Stomach (tissue), 9 donors: Measurements from ENCODE around the gene RNF44. TPM values are rescaled to one million over a fixed set of nuclear protein-coding genes. Genes with fewer than 3 reads are reported as not detected.

Experiments used
- DNase-seq, 2 donors: peaks; one replicate each; pipeline versions ENCODE4 v3.0.0 to v3.0.0-alpha.2; 2013 to 2019
- H3K27ac ChIP-seq, 5 donors: fragments of 200-600 bp in 4 of 5; sonication (generic) in 4 of 5; one replicate each; pipeline ENCODE4 v1.5.1; 2013 to 2019; ENCODE audit warnings: mild to moderate bottlenecking in 1 of 5, moderate library complexity in 1 of 5
- H3K27me3 ChIP-seq, 3 donors: fragments of 200-600 bp; sonication (generic); one replicate each; pipeline ENCODE4 v1.5.1; 2017 to 2019; ENCODE audit warnings: mixed run types in 1 of 3
- H3K36me3 ChIP-seq, 4 donors: fragments of 200-600 bp; sonication (generic); 1 replicate in 3 of 4; 2 replicates in 1 of 4; pipeline ENCODE4 v1.5.1; 2016 to 2019
- H3K4me1 ChIP-seq, 4 donors: fragments of 200-600 bp; sonication (generic); one replicate each; pipeline ENCODE4 v1.5.1; 2016 to 2019
- H3K4me3 ChIP-seq, 4 donors: fragments of 200-600 bp; sonication (generic) in 3 of 4; one replicate each; pipeline ENCODE4 v1.5.1; 2016 to 2019; ENCODE audit warnings: mild to moderate bottlenecking in 1 of 4
- H3K9me3 ChIP-seq, 4 donors: fragments of 200-600 bp; sonication (generic); one replicate each; pipeline ENCODE4 v1.5.1; 2016 to 2019
- CTCF ChIP-seq, 7 experiments: fragments of 450-650 bp in 4 of 7; fragments of 200-600 bp in 3 of 7; sonication (generic) in 3 of 7; IDR thresholded peaks; one replicate each; pipeline ENCODE4 v1.5.1; 2016 to 2019; ENCODE audit warnings: antibody characterized with exemption in 7 of 7, control low read depth in 2 of 7, mild to moderate bottlenecking in 1 of 7
- EP300 ChIP-seq: sonication (generic); formaldehyde crosslinking; IDR thresholded peaks from one replicate; pipeline ENCODE4 v1.6.1; 2017; ENCODE audit warnings: antibody characterized with exemption
- POLR2A ChIP-seq, 4 donors: fragments of 450-650 bp; IDR thresholded peaks; one replicate each; pipeline ENCODE4 v1.6.1; 2016; ENCODE audit warnings: antibody characterized with exemption in 4 of 4, control low read depth in 2 of 4, mild to moderate bottlenecking in 1 of 4, moderate library complexity in 1 of 4
- POLR2AphosphoS5 ChIP-seq, 3 donors: sonication (generic); formaldehyde crosslinking; IDR thresholded peaks; one replicate each; pipeline ENCODE4 v1.6.1; 2016; ENCODE audit warnings: antibody characterized with exemption in 3 of 3
- WGBS, 5 donors: extraction: QIAGEN DNeasy Blood & Tissue Kit in 3 of 5; methylation state at CpG; one replicate each; pipeline versions ENCODE4 v1.1.5 to v1.1.7; 2013 to 2018; 5-methylcytosine and 5-hydroxymethylcytosine counted together
- intact Hi-C: fragments of 100-400 bp; cut with DNase I; formaldehyde crosslinking; loops from one replicate; pipeline ENCODE4 v1.15.1; 2023; ENCODE audit warnings: low total_unique reads
- polyA plus RNA-seq, 3 donors: library from polyadenylated mRNA; stranded (reverse); fragments of 200-250 nt; gene quantifications; one replicate each; pipeline ENCODE4 v1.2.3, GENCODE V29; 2013
- total RNA-seq, 5 donors: library from RNA; depleted of rRNA; stranded (reverse); fragments of >200 nt; gene quantifications; one replicate each; pipeline versions ENCODE4 v1.1.0 to v1.2.3, GENCODE V29; 2014 to 2016
- donor health status: healthy with polysubstance abuse.
- donor health status: Bipolar disorder and iron deficiency.
- donor health status: healthy.

The RNF44 gene
- total and polyA plus RNA-seq, 8 donors = 6.6 to 176 (median 18.9) TPM

- Histone ChIP-seq H3K4me1 (peaks cover 46 to 79% (median 66%) of the 10 kb centered on the region in 4 donors), H3K27me3 (no peaks in the 10 kb centered on the region), H3K36me3 (peaks cover 8 to 10% (median 9%) of the 10 kb centered on the region in 4 donors), H3K9me3 (no peaks in the 10 kb centered on the region), H3K27ac (peak overlapping the region; percentile 97 to 99 (median 99)), H3K4me3 (peak overlapping the region; percentile 82 to 96 (median 91))
- TF ChIP-seq POLR2AphosphoS5 (IDR thresholded peaks at IDR 0.05) (peak in 2 of 3 donors; percentile 46 to 68), CTCF (IDR thresholded peaks at IDR 0.05) (no peak), EP300 (no peak), POLR2A (IDR thresholded peaks at IDR 0.05) (no peak)
- peak; percentile 80 to 94 for DNase-seq
- intact Hi-C loops = no loop called here
- WGBS, 5 donors = 0 to 1% (median 1%) methylated on average over 15 to 43 of the region's 43 CpGs
These were observed 885 bp downstream of the RNF44 start for GRCh38 chr5:176536132-176536901.

GRCh38 chr5:176535664-176536131 lies 1.5 kb downstream of the RNF44 start:
- peak in 1 of 2 donors; percentile 64 for DNase-seq
- Histone ChIP-seq H3K27ac (peak overlapping the region; percentile 97 to 99 (median 99)), H3K4me1 (peaks cover 51 to 79% (median 69%) of the 10 kb centered on the region in 4 donors), H3K36me3 (peaks cover 14 to 17% (median 16%) of the 10 kb centered on the region in 4 donors), H3K9me3 (no peaks in the 10 kb centered on the region), H3K27me3 (no peaks in the 10 kb centered on the region), H3K4me3 (peak overlapping the region; percentile 82 to 96 (median 91))
- intact Hi-C loops = no loop called here
- TF ChIP-seq EP300 = no peak
- TF ChIP-seq CTCF (IDR thresholded peaks at IDR 0.05) = no peak
- no peak for TF ChIP-seq POLR2A (IDR thresholded peaks at IDR 0.05)
- TF ChIP-seq POLR2AphosphoS5 (IDR thresholded peaks at IDR 0.05) = no peak
- 0 to 10% (median 2%) methylated on average over 2 to 9 of the region's 9 CpGs for WGBS, 5 donors

GRCh38 chr5:176535101-176535663 lies 2.0 kb downstream of the RNF44 start:
- Histone ChIP-seq H3K27me3 (no peaks in the 10 kb centered on the region), H3K27ac (peak overlapping the region; percentile 97 to 99 (median 99)), H3K4me1 (peaks cover 51 to 80% (median 74%) of the 10 kb centered on the region in 4 donors), H3K9me3 (no peaks in the 10 kb centered on the region), H3K4me3 (peak overlapping the region; percentile 82 to 96 (median 91)), H3K36me3 (peaks cover 19 to 22% (median 21%) of the 10 kb centered on the region in 4 donors)
- peak in 1 of 2 donors; percentile 72 for DNase-seq
- WGBS, 5 donors = 35 to 42% (median 35%) methylated on average over 10 to 11 of the region's 11 CpGs
- intact Hi-C loops = no loop called here
- TF ChIP-seq EP300 (no peak), POLR2AphosphoS5 (IDR thresholded peaks at IDR 0.05) (peak in 2 of 3 donors; percentile 44 to 77)

- Histone ChIP-seq H3K9me3 (no peaks in the 10 kb centered on the region), H3K27ac (peak overlapping the region; percentile 97 to 99 (median 99)), H3K4me1 (peaks cover 51 to 84% (median 75%) of the 10 kb centered on the region in 4 donors), H3K27me3 (no peaks in the 10 kb centered on the region), H3K4me3 (peak overlapping the region in 3 of 4 donors; percentile 82 to 96 (median 86)), H3K36me3 (peaks cover 21 to 27% (median 26%) of the 10 kb centered on the region in 4 donors)
- intact Hi-C loops = no loop called here
- TF ChIP-seq CTCF (IDR thresholded peaks at IDR 0.05) (no peak), EP300 (no peak), POLR2AphosphoS5 (IDR thresholded peaks at IDR 0.05) (no peak), POLR2A (IDR thresholded peaks at IDR 0.05) (no peak)
- no peak for DNase-seq
- 38 to 70% (median 50%) methylated on average over 2 to 4 of the region's 4 CpGs for WGBS, 5 donors
These were observed 2.6 kb downstream of the RNF44 start for GRCh38 chr5:176534640-176535039.
